Epithelial cell of proximal tubule (primary cell): Measurements from ENCODE around the gene COMMD9. TPM values are rescaled to one million over a fixed set of nuclear protein-coding genes. Genes with fewer than 3 reads are reported as not detected.
"Not testable (repeated sequence)": the region's sequence is repeated elsewhere in the genome, so short reads cannot be mapped to it uniquely, and the experiment has no call there.

Source experiments
- DNase-seq: peaks from one replicate; pipeline ENCODE4 v3.0.0-alpha.2; 2011; ENCODE audit warnings: low read depth
- H3K4me3 ChIP-seq: 2 replicates; pipeline ENCODE4 v1.5.1; 2011; ENCODE audit warnings: low read depth, mild to moderate bottlenecking, low read length
- total RNA-seq: library from RNA; depleted of rRNA; stranded (reverse); fragments of >200 nt; gene quantifications from 2 replicates; pipeline ENCODE4 v1.2.3, GENCODE V29; 2015
- TF ChIP-seq, protein P1 (sequence below): conservative IDR thresholded peaks from 2 replicates; pipeline ENCODE4 v1.5.1; 2012; ENCODE audit warnings: low read depth, mild to moderate bottlenecking, low read length

Gene COMMD9
- total RNA-seq = 51.8 and 56.7 TPM in 2 replicates

DNA sequence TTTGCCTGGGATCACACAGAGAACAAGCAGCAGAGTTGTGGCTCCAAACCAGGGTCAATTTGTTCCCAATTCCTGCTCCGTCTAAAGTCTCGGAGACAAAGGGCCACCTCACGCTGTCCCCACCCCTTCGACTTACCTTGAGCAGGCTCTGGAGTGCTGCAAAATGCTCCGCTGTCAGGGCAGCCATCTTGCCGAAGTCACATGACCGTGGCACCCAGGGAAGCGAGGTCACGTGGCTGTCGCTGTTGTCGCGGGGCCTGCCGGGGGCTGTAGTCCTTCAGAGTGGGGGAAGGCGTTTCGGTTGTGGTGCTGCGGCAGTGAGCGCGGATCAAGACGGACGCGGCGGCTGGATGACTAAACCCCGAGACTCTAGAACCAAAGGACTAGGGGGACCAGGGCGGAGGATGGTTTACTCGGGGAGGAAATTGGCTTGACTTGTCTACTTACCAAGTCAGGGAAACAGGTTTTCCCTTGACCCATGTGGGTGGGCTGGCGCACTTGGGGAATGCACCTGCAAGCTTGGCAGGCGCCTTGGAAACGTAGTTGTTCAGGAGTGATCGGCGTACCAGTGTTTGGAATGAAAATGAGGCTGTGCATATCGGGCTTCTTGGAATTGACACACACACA, at the start of gene COMMD9:
Gene COMMD9, minus strand, starts transcription at position 199 of the 627 bp plus-strand sequence. Its CDS starts 12 bp downstream, at position 187.
- TF ChIP-seq, protein P1, sequence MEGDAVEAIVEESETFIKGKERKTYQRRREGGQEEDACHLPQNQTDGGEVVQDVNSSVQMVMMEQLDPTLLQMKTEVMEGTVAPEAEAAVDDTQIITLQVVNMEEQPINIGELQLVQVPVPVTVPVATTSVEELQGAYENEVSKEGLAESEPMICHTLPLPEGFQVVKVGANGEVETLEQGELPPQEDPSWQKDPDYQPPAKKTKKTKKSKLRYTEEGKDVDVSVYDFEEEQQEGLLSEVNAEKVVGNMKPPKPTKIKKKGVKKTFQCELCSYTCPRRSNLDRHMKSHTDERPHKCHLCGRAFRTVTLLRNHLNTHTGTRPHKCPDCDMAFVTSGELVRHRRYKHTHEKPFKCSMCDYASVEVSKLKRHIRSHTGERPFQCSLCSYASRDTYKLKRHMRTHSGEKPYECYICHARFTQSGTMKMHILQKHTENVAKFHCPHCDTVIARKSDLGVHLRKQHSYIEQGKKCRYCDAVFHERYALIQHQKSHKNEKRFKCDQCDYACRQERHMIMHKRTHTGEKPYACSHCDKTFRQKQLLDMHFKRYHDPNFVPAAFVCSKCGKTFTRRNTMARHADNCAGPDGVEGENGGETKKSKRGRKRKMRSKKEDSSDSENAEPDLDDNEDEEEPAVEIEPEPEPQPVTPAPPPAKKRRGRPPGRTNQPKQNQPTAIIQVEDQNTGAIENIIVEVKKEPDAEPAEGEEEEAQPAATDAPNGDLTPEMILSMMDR = no peak
- H3K4me3 ChIP-seq = peak within 1 kb of the TSS; percentile 76
- peak; percentile 60 for DNase-seq

DNA sequence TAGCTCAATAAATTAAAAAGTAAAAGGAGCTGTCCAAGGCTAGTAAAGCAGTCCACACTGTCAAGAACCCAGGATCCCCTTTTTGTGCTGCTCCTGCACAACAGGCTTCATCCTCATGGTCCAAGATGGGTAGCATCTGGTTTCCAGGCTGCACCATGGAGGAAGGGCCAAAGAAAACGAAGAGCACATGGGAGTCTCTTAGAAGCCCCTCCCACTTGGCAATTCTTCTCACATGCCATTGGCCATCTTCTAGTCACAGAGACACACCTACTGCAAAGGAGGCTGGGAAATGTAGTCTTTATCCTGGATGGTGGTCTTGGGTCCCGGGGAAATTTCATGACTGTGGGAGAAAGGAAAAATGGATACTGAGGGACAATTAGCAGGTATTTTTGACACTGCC, 44.7 kb upstream of the COMMD9 start:
- DNase-seq = no peak
- TF ChIP-seq, protein P1 = no peak
- H3K4me3 ChIP-seq = no peak overlapping the region

DNA sequence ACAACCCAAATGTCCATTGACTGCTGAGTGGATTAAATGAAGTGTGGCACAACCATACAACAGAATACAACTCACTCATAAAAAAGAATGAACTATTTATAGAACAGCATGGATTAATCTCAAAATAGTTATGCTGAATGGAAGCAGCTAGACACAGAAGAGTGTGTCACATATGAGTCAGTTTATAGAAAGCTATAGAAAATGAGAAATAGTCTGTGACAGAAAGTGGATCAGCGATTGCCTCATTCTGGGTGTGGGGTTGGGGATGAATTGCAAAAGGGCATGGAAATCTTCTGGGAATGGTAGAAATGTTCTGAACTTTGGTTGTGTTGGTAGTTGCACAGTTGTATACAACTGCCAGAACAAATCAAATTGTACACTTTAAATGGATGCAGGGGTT, 44.2 kb upstream of the COMMD9 start:
- TF ChIP-seq, protein P1 = no peak
- H3K4me3 ChIP-seq = no peak overlapping the region
- no peak for DNase-seq

DNA sequence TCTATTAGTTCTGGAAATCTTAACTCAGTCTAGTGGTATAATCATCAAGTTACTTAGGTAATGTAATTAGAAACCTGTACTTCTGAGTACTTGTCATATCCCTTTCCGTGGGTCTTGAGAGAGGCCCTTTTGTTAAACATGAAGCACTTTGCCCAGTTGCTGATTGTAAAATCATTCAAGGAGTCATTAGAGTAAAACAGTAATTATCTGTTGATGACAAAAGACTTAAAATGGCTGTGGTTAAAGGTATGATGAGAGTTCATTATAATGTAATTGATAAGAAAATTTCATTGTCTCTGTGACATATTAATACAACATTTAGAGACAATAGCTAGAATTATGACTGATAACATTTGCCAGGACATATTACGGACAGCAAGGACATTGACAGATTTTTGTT, 41.2 kb upstream of the COMMD9 start:
- TF ChIP-seq, protein P1 = no peak
- no peak for DNase-seq
- no peak overlapping the region for H3K4me3 ChIP-seq

DNA sequence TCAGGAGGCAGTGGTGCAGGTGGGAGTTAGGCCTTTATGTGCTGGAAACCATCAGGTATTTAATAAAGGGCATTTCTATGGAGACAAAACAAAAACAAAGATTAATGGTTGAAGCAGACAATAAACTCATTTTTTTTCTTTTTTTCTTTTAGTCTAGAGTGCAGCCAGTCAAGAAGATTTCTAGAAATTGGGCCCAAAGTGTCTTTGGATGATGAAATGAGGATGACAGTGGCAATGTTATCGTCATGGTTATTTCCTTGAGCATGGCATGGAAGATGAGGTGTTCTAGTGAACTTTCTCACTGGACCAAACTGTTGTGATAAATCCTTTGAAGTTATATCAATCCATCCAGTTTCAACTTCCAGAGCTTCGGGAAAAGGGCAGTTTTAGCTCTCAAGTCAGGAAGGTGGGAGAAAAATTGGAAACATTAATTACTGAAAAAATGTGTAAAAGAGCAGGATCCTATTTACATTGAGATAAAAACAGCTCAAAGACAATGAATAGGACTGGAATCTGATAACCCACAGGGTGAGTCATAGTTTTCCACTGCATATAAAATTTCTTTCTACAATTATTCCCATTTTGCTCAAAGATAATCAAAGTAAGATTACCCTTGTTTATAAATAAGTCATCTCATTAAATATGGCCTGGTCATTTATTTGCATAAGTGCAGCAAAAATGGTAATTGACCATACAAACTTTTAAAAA, 39.9 kb upstream of the COMMD9 start:
- DNase-seq = no peak
- no peak overlapping the region for H3K4me3 ChIP-seq
- TF ChIP-seq, protein P1 = no peak

DNA sequence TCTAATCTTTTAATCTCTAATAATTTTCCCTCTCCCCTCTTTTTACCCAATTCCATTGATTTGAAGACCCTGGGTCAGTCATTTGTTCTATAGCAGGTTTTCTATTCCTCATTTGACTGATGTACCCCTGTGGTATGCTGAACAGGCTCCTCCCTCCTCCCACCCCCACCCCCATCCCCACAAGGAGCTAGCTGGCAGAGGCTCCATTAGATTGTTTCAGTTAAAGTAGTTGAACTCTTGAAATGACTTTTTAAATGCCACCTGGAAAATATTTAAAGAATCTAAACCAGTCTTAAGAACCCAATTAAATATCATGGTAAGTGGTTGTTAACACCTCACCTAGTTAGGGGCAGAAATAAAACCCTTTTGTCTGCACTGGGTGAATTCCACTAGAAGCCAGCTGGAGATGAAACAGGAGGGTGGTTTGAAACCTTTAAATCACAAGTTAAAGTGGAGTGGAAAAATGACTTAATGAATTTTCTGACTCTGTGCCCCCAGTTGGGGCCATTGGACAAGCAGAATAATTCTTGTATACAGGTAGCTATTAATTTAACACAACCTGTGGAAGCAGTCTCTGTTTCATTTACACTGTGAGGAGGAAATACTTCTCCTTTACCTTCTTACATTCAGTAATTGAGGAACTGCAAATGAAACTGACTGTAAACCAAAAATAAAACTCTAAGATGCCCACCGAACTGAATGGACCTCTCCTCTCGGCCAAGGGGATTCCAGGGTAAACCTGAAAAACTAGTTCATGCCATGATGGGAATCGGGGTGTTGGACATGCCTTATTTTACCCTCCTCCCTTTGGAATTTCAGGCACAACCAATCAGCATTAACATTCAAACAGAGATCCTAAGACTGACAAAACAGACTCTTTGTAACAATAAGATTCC, 37.5 kb upstream of the COMMD9 start:
- H3K4me3 ChIP-seq = no peak overlapping the region
- no peak for DNase-seq
- TF ChIP-seq, protein P1 = no peak

DNA sequence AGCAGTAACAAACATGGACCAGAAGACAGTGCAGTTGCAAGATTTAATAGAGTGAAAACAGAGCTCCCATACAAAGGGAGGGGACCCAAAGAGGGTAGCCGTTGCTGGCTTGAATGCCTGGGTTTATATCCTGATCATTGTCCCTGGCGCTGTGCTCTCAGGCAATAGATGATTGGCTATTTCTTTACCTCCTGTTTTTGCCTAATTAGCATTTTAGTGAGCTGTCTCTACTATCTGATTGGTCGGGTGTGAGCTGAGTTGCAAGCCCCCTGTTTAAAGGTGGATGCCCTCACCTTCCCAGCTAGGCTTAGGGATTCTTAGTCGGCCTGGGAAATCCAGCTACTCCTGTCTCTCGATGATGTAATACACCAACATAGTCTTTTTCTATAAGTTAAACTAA, 36.2 kb upstream of the COMMD9 start:
- not testable (repeated sequence) for H3K4me3 ChIP-seq, DNase-seq

DNA sequence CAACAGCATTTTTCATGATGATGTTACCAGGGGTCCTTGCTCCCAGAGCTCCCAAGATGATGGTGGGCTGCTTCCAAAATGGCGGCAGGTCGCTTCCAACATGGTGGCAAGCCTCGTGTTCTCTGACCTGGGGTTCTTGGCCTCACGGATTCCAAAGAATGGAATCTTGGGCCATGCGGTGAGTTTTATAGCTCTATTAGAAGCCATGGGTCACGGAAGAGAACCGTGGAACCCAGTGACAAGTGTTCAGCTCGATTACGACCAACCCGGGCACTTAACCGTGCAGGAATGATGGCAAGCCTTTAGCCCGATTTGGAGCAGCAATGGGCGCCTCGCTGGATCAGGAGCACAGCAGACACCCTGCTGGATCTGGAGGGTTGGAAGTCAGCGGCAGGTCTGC, 35.7 kb upstream of the COMMD9 start:
- H3K4me3 ChIP-seq, DNase-seq: not testable (repeated sequence)
